SK-N-SH (cell line): ENCODE results near the gene OPCML. TPM values are rescaled to one million over a fixed set of nuclear protein-coding genes. Genes with fewer than 3 reads are reported as not detected.

Experiments used
- CTCF ChIA-PET: fragments of 300-600, 350-600 bp; formaldehyde crosslinking; extraction: SDS; loops from one replicate; lab custom pipeline; 2021; lab: Yijun Ruan, JAX
- POLR2A ChIA-PET: fragments of 350-600 bp; sonication (Branson Sonifier 250); formaldehyde crosslinking; extraction: SDS; loops from one replicate; lab custom pipeline; 2020; ENCODE audit warnings: antibody characterized with exemption, inconsistent platforms; lab: Yijun Ruan, JAX
- DNase-seq: peaks from one replicate; pipeline ENCODE4 v3.0.0; 2012
- H2AFZ ChIP-seq: fragments of 200-600 bp; sonication (generic); 2 replicates; pipeline ENCODE4 v1.8.1; 2016; ENCODE audit warnings: antibody characterized with exemption, mild to moderate bottlenecking, low read depth
- H3F3A ChIP-seq: fragments of 200-600 bp; sonication (generic); replicated peaks from 2 replicates; pipeline ENCODE3; 2016; ENCODE audit warnings: antibody characterized with exemption, mild to moderate bottlenecking; ENCODE audit not compliant: insufficient read depth
- H3K27ac ChIP-seq, 2 experiments: fragments of 200-500 bp in 1 of 2; fragments of 200-600 bp in 1 of 2; sonication (Bioruptor generic) in 1 of 2; sonication (generic), shearing (Covaris generic) in 1 of 2; 2 replicates each; pipeline versions ENCODE4 v1.5.1 to v1.6.1; 2014 to 2016; ENCODE audit warnings: low read depth in 2 of 2, inconsistent platforms in 1 of 2, low read length in 1 of 2, mild to moderate bottlenecking in 1 of 2, mixed read lengths in 1 of 2
- H3K27me3 ChIP-seq: fragments of 200-600 bp; sonication (generic), shearing (Covaris generic); 2 replicates; pipeline ENCODE4 v1.6.1; 2016; ENCODE audit warnings: mixed run types; ENCODE audit not compliant: insufficient read depth
- H3K36me3 ChIP-seq, 2 experiments: fragments of 200-500 bp in 1 of 2; fragments of 200-600 bp in 1 of 2; sonication (Bioruptor generic) in 1 of 2; sonication (generic) in 1 of 2; replicated peaks in 1 of 2; 2 replicates each; pipeline versions ENCODE3 to v1.5.1; 2014 to 2016; ENCODE audit warnings: low read length in 1 of 2, mild to moderate bottlenecking in 1 of 2; ENCODE audit not compliant: insufficient read depth in 2 of 2, control insufficient read depth in 1 of 2
- H3K4me1 ChIP-seq, 2 experiments: fragments of 200-500 bp in 1 of 2; fragments of 200-600 bp in 1 of 2; sonication (Bioruptor generic) in 1 of 2; sonication (generic), shearing (Covaris generic) in 1 of 2; 2 replicates each; pipeline versions ENCODE4 v1.5.1 to v1.6.1; 2014 to 2016; ENCODE audit warnings: low read depth in 1 of 2, low read length in 1 of 2, mixed run types in 1 of 2; ENCODE audit not compliant: insufficient read depth in 2 of 2, control insufficient read depth in 1 of 2
- H3K4me2 ChIP-seq: fragments of 200-600 bp; sonication (generic), shearing (Covaris generic); 2 replicates; pipeline ENCODE4 v1.6.1; 2017; ENCODE audit warnings: mixed run types
- H3K4me3 ChIP-seq, 2 experiments: fragments of 200-500 bp in 1 of 2; fragments of 200-600 bp in 1 of 2; sonication (Bioruptor generic) in 1 of 2; sonication (generic), shearing (Covaris generic) in 1 of 2; 2 replicates each; pipeline versions ENCODE4 v1.5.1 to v1.8.1; 2014 to 2016; ENCODE audit warnings: low read depth in 2 of 2, inconsistent platforms in 1 of 2, low read length in 1 of 2, mild to moderate bottlenecking in 1 of 2, mixed read lengths in 1 of 2, moderate library complexity in 1 of 2
- H3K79me2 ChIP-seq: fragments of 200-600 bp; sonication (generic); 2 replicates; pipeline ENCODE4 v1.8.1; 2017; ENCODE audit warnings: mild to moderate bottlenecking; ENCODE audit not compliant: insufficient read depth
- H3K9ac ChIP-seq: fragments of 200-600 bp; sonication (generic); 2 replicates; pipeline ENCODE4 v1.6.1; 2017; ENCODE audit warnings: mixed run types
- H3K9me2 ChIP-seq: fragments of 200-600 bp; sonication (generic); 2 replicates; pipeline ENCODE4 v1.6.1; 2017; ENCODE audit warnings: mixed run types
- H3K9me3 ChIP-seq: fragments of 200-600 bp; sonication (generic); 2 replicates; pipeline ENCODE4 v1.6.1; 2017; ENCODE audit warnings: mixed run types, mild to moderate bottlenecking, moderate library complexity
- H4K20me1 ChIP-seq: fragments of 200-600 bp; sonication (generic); 2 replicates; pipeline ENCODE4 v1.6.1; 2017; ENCODE audit warnings: mild to moderate bottlenecking, mixed run types; ENCODE audit not compliant: insufficient read depth
- CHD2 ChIP-seq: fragments of 150-350 bp; IDR thresholded peaks from 2 replicates; pipeline ENCODE4 v1.6.1; 2018; ENCODE audit warnings: low read length; ENCODE audit not compliant: partially characterized antibody
- ELF1 ChIP-seq: IDR thresholded peaks from 2 replicates; pipeline ENCODE4 v1.4.0; 2012
- EP300 ChIP-seq, 2 experiments: IDR thresholded peaks; 2 replicates each; pipeline versions ENCODE4 v1.4.0 to v1.6.1; 2012; ENCODE audit warnings: borderline replicate concordance in 1 of 2, low read depth in 1 of 2, low read length in 1 of 2
- EZH2phosphoT487 ChIP-seq: fragments of 200-600 bp; sonication (generic); IDR thresholded peaks from 2 replicates; pipeline ENCODE4 v1.6.1; 2017; ENCODE audit warnings: low read depth, mixed run types, mild to moderate bottlenecking, antibody characterized with exemption, moderate library complexity, borderline replicate concordance
- FOSL2 ChIP-seq: IDR thresholded peaks from 2 replicates; pipeline ENCODE4 v1.4.0; 2012; ENCODE audit warnings: low read depth, mild to moderate bottlenecking, moderate library complexity, borderline replicate concordance
- GABPA ChIP-seq: IDR thresholded peaks from 2 replicates; pipeline ENCODE4 v1.4.0; 2012; ENCODE audit warnings: low read depth, mild to moderate bottlenecking
- GATA2 ChIP-seq: sonication (generic); formaldehyde crosslinking; IDR thresholded peaks from 2 replicates; pipeline ENCODE4 v1.5.0; 2020; ENCODE audit warnings: mild to moderate bottlenecking, missing genetic modification reagents
- MXI1 ChIP-seq: IDR thresholded peaks from 2 replicates; pipeline ENCODE4 v1.6.1; 2012; ENCODE audit warnings: mild to moderate bottlenecking, low read depth, low read length, improper control_type of control experiment
- NFIC ChIP-seq: IDR thresholded peaks from 2 replicates; pipeline ENCODE4 v1.4.0; 2012; ENCODE audit warnings: borderline replicate concordance
- RCOR1 ChIP-seq: fragments of 150-350 bp; IDR thresholded peaks from 2 replicates; pipeline ENCODE4 v1.6.1; 2017; ENCODE audit warnings: antibody characterized with exemption, low read length
- RXRA ChIP-seq: IDR thresholded peaks from 2 replicates; pipeline ENCODE4 v1.4.0; 2012; ENCODE audit warnings: low read depth, mild to moderate bottlenecking, borderline replicate concordance
- SMC3 ChIP-seq: IDR thresholded peaks from 2 replicates; pipeline ENCODE4 v1.6.1; 2012; ENCODE audit warnings: low read depth, low read length, improper control_type of control experiment
- TAF1 ChIP-seq: IDR thresholded peaks from 2 replicates; pipeline ENCODE4 v1.6.1; 2012; ENCODE audit warnings: low read depth, mild to moderate bottlenecking, low read length, moderate library complexity, borderline replicate concordance
- WGBS: methylation state at CpG from one replicate; pipeline ENCODE4 v1.1.6; 2017; ENCODE audit warnings: low lambda C conversion rate; 5-methylcytosine and 5-hydroxymethylcytosine counted together
- polyA plus RNA-seq, 3 experiments: library from polyadenylated mRNA; depleted of rRNA; stranded (reverse); fragments of >200 nt; gene quantifications; 2 replicates each; pipeline ENCODE4 v1.2.3, GENCODE V29; 2012
- TF ChIP-seq, protein P1 (sequence below): IDR thresholded peaks from 2 replicates; pipeline ENCODE4 v1.4.0; 2012; ENCODE audit warnings: low read depth
- TF ChIP-seq, protein P2 (sequence below): IDR thresholded peaks from 2 replicates; pipeline ENCODE4 v1.4.0; 2012; ENCODE audit warnings: low read depth, borderline replicate concordance
- TF ChIP-seq, protein P3 (sequence below): IDR thresholded peaks from 2 replicates; pipeline ENCODE4; 2012
- TF ChIP-seq, protein P4 (sequence below): fragments of 150-350 bp; IDR thresholded peaks from 2 replicates; pipeline ENCODE4 v1.6.1; 2017; ENCODE audit warnings: antibody characterized with exemption, low read length, low read depth, borderline replicate concordance
- TF ChIP-seq, protein P5 (sequence below): IDR thresholded peaks from 2 replicates; pipeline ENCODE4 v1.4.0; 2012; ENCODE audit warnings: low read depth, borderline replicate concordance

OPCML gene
- polyA plus RNA-seq, 1 of the 3 experiments (the other 2 are of a cell fraction), result not detected

DNA sequence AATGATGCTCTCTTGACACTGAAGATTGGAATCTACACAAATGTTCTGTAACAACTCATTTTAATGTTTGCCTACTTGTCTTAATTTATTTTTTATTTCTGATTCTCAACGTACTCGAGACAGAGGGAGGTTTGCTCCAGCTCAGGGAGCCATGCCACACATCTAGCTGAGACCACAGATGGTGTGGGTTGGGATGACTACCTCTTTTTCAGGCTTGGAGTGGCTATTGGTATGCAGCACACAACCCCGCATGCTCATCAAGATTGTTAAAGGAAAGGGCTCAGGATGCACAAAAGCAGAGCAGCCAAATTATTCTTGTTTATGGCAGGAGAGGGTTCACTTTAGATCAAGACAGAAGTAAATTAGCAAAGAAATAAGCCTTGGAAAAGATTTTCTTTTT lies 424.5 kb downstream of the OPCML start:
- CTCF ChIA-PET, result interaction anchor here (1.0 kb wide), 1 partner anchor 27 kb away, joined by 3 read pairs; no protein-coding TSS in a partner anchor
- Histone ChIP-seq H3K9me3 (no peaks in the 10 kb centered on the region), H3K36me3 (no peaks in the 10 kb centered on the region), H3K4me1 (peaks cover 0 to 3% of the 10 kb centered on the region in 2 experiments; a peak in 1 of 4 replicates), H3F3A (no peaks in the 10 kb centered on the region), H4K20me1 (no peaks in the 10 kb centered on the region), H3K79me2 (no peaks in the 10 kb centered on the region), H2AFZ (no peak overlapping the region), H3K9ac (no peak overlapping the region), H3K27ac (no peak overlapping the region), H3K27me3 (no peaks in the 10 kb centered on the region), H3K4me3 (no peak overlapping the region), H3K9me2 (no peaks in the 10 kb centered on the region), H3K4me2 (no peak overlapping the region)
- TF ChIP-seq, protein P1, sequence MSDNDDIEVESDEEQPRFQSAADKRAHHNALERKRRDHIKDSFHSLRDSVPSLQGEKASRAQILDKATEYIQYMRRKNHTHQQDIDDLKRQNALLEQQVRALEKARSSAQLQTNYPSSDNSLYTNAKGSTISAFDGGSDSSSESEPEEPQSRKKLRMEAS, result no peak
- no peak for TF ChIP-seq EP300 (IDR thresholded peaks at IDR 0.05; ENCODE audit: borderline replicate concordance in 1 of 2, low read depth in 1 of 2, low read length in 1 of 2)
- TF ChIP-seq ELF1, result no peak
- TF ChIP-seq FOSL2, result no peak
- no peak for TF ChIP-seq EZH2phosphoT487
- TF ChIP-seq, protein P2, sequence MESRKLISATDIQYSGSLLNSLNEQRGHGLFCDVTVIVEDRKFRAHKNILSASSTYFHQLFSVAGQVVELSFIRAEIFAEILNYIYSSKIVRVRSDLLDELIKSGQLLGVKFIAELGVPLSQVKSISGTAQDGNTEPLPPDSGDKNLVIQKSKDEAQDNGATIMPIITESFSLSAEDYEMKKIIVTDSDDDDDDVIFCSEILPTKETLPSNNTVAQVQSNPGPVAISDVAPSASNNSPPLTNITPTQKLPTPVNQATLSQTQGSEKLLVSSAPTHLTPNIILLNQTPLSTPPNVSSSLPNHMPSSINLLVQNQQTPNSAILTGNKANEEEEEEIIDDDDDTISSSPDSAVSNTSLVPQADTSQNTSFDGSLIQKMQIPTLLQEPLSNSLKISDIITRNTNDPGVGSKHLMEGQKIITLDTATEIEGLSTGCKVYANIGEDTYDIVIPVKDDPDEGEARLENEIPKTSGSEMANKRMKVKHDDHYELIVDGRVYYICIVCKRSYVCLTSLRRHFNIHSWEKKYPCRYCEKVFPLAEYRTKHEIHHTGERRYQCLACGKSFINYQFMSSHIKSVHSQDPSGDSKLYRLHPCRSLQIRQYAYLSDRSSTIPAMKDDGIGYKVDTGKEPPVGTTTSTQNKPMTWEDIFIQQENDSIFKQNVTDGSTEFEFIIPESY, result no peak
- no peak for TF ChIP-seq NFIC
- TF ChIP-seq, protein P3, sequence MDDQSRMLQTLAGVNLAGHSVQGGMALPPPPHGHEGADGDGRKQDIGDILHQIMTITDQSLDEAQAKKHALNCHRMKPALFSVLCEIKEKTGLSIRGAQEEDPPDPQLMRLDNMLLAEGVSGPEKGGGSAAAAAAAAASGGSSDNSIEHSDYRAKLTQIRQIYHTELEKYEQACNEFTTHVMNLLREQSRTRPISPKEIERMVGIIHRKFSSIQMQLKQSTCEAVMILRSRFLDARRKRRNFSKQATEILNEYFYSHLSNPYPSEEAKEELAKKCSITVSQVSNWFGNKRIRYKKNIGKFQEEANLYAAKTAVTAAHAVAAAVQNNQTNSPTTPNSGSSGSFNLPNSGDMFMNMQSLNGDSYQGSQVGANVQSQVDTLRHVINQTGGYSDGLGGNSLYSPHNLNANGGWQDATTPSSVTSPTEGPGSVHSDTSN, result no peak
- no peak for DNase-seq
- POLR2A ChIA-PET, result no interaction called here
- WGBS, result 20% methylated on average over 3 of the region's 3 CpGs

DNA sequence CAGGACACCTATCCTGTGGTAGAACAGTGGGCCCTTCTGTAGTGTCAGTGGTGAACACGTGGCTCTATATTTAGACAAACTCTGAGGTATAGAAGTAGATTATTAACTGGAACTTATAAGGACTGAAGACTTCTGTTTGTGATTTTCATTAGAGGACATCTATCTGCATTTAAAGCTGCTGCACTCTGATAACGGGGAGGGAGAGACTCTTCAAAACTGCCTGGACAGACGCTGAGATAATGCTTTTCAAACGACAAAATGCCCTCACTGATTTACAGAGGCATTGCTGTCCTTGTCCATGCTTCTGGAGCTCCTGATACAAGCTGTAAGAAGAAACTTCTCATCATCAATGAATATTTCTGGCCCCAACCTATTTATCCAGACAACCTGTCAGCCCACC lies 425.2 kb downstream of the OPCML start:
- Histone ChIP-seq H3K9ac (no peak overlapping the region), H3K9me2 (no peaks in the 10 kb centered on the region), H3K79me2 (no peaks in the 10 kb centered on the region), H3K4me2 (no peak overlapping the region), H2AFZ (no peak overlapping the region), H3K9me3 (no peaks in the 10 kb centered on the region), H3F3A (no peaks in the 10 kb centered on the region), H4K20me1 (no peaks in the 10 kb centered on the region), H3K27ac (no peak overlapping the region), H3K36me3 (no peaks in the 10 kb centered on the region), H3K4me1 (peaks cover 0 to 3% of the 10 kb centered on the region in 2 experiments; a peak in 1 of 4 replicates), H3K4me3 (no peak overlapping the region), H3K27me3 (no peaks in the 10 kb centered on the region)
- POLR2A ChIA-PET, result no interaction called here
- CTCF ChIA-PET, result interaction anchor here (1.0 kb wide), 1 partner anchor 28 kb away, joined by 3 read pairs; no protein-coding TSS in a partner anchor
- TF ChIP-seq GATA2 (no peak), SMC3 (no peak), ELF1 (no peak), RCOR1 (no peak), RXRA (no peak), GABPA (no peak), MXI1 (no peak), FOSL2 (no peak), CHD2 (no peak), TAF1 (no peak), NFIC (no peak), EP300 (IDR thresholded peaks at IDR 0.05; ENCODE audit: borderline replicate concordance in 1 of 2, low read depth in 1 of 2, low read length in 1 of 2) (no peak), EZH2phosphoT487 (no peak)
- TF ChIP-seq, protein P4, sequence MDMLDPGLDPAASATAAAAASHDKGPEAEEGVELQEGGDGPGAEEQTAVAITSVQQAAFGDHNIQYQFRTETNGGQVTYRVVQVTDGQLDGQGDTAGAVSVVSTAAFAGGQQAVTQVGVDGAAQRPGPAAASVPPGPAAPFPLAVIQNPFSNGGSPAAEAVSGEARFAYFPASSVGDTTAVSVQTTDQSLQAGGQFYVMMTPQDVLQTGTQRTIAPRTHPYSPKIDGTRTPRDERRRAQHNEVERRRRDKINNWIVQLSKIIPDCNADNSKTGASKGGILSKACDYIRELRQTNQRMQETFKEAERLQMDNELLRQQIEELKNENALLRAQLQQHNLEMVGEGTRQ, result no peak
- TF ChIP-seq, protein P2, result no peak
- TF ChIP-seq, protein P5, sequence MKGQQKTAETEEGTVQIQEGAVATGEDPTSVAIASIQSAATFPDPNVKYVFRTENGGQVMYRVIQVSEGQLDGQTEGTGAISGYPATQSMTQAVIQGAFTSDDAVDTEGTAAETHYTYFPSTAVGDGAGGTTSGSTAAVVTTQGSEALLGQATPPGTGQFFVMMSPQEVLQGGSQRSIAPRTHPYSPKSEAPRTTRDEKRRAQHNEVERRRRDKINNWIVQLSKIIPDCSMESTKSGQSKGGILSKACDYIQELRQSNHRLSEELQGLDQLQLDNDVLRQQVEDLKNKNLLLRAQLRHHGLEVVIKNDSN, result no peak
- WGBS, result 8% methylated on average over 4 of the region's 4 CpGs
- no peak for DNase-seq
